ENCODE results near the gene ZBTB12. TPM values are rescaled to one million over a fixed set of nuclear protein-coding genes. Genes with fewer than 3 reads are reported as not detected.
"Not testable (repeated sequence)": the region's sequence is repeated elsewhere in the genome, so short reads cannot be mapped to it uniquely, and the experiment has no call there.

Gene ZBTB12
- polyA plus RNA-seq, 3 donors, result 0.11 TPM; not detected in 2

GRCh38 chr6:31864123-31864562, 37.7 kb downstream of the ZBTB12 start:
- 10% methylated on average over 8 of the region's 16 CpGs for WGBS (ENCODE audit: insufficient coverage)
- Histone ChIP-seq H3K36me3 (replicated peaks in 1 of 2; ENCODE audit: control insufficient read depth in 1 of 2, insufficient read depth in 2 of 2, low read length in 2 of 2) (peaks cover 18 to 24% of the 10 kb centered on the region in 2 donors), H3K4me1 (ENCODE audit: control insufficient read depth in 1 of 2, insufficient read depth in 2 of 2, low read length in 2 of 2) (peaks cover 22 to 28% of the 10 kb centered on the region in 2 donors), H3K4me3 (replicated peaks in 1 of 3; ENCODE audit: low read depth in 2 of 3, low read length in 3 of 3) (peak overlapping the region; percentile 69 to 85 (median 69)), H3K9ac (ENCODE audit: insufficient read depth, low read length, poor library complexity, severe bottlenecking) (peak overlapping the region; percentile 72), H3K27ac (ENCODE audit: low read depth in 1 of 2, low read length in 2 of 2) (peak overlapping the region in 1 of 2 donors; percentile 72), H2AFZ (ENCODE audit: insufficient read depth, low read depth, low read length, poor library complexity, severe bottlenecking) (peak overlapping the region; percentile 83), H3K79me2 (ENCODE audit: insufficient read depth, low read length) (peaks cover 16% of the 10 kb centered on the region), H3K4me2 (replicated peaks; ENCODE audit: extremely low read depth, low read length, poor library complexity, severe bottlenecking) (peak overlapping the region; percentile 84)
- not testable (repeated sequence) for H4K20me1 ChIP-seq (ENCODE audit: insufficient read depth, low read length); H3K9me3 Mint-ChIP-seq; H3K27me3 ChIP-seq (ENCODE audit: control insufficient read depth in 2 of 2, insufficient read depth in 2 of 2, low read length in 2 of 2); H3K9me3 ChIP-seq (replicated peaks in 1 of 2; ENCODE audit: control insufficient read depth in 1 of 2, insufficient read depth in 1 of 2, low read length in 2 of 2); H3K27me3 Mint-ChIP-seq (ENCODE audit: low read depth in 3 of 3); DNase-seq
- H3K4me1 Mint-ChIP-seq, result peaks cover 23% of the 10 kb centered on the region
- peak overlapping the region; percentile 94 to 97 for H3K4me3 Mint-ChIP-seq
- H3K27ac Mint-ChIP-seq, result peak overlapping the region in 6 of 7 donors; percentile 93 to 98 (median 96)
- peak; percentile 2 for TF ChIP-seq CTCF (IDR thresholded peaks at IDR 0.05)
- peaks cover 18 to 24% of the 10 kb centered on the region in 2 donors for H3K36me3 Mint-ChIP-seq
- intact Hi-C loops (cut with micrococcal nuclease), result loop anchor here (5.0 to 10.0 kb wide), 2 partner anchors 33 to 319 kb away; partner anchors contain the start of genes ATP6V1G2 (in 1 of the 2), DDX39B (in 1 of the 2), EHMT2 (in 1 of the 2) and NFKBIL1 (in 1 of the 2)

GRCh38 chr6:31862344-31863235, 39.3 kb downstream of the ZBTB12 start, which contains the start of gene NEU1:
Gene NEU1, minus strand, starts transcription at chr6:31862821. Its CDS starts 45 bp downstream, at chr6:31862776.
- Histone ChIP-seq H3K4me3 (replicated peaks in 1 of 3; ENCODE audit: low read depth in 2 of 3, low read length in 3 of 3) (peak within 1 kb of the TSS; percentile 69 to 97 (median 85)), H2AFZ (ENCODE audit: insufficient read depth, low read depth, low read length, poor library complexity, severe bottlenecking) (peak within 1 kb of the TSS; percentile 83), H3K36me3 (replicated peaks in 1 of 2; ENCODE audit: control insufficient read depth in 1 of 2, insufficient read depth in 2 of 2, low read length in 2 of 2) (peaks cover 30 to 37% of the 10 kb centered on the region in 2 donors), H3K9me3 (replicated peaks in 1 of 2; ENCODE audit: control insufficient read depth in 1 of 2, insufficient read depth in 1 of 2, low read length in 2 of 2) (no peaks in the 10 kb centered on the region), H3K27ac (ENCODE audit: low read depth in 1 of 2, low read length in 2 of 2) (peak within 1 kb of the TSS; percentile 72 to 89), H3K9ac (ENCODE audit: insufficient read depth, low read length, poor library complexity, severe bottlenecking) (peak within 1 kb of the TSS; percentile 83), H3K4me2 (replicated peaks; ENCODE audit: extremely low read depth, low read length, poor library complexity, severe bottlenecking) (peak within 1 kb of the TSS; percentile 84), H3K27me3 (ENCODE audit: control insufficient read depth in 2 of 2, insufficient read depth in 2 of 2, low read length in 2 of 2) (no peaks in the 10 kb centered on the region), H3K79me2 (ENCODE audit: insufficient read depth, low read length) (peaks cover 16% of the 10 kb centered on the region), H4K20me1 (ENCODE audit: insufficient read depth, low read length) (peaks cover 6% of the 10 kb centered on the region), H3K4me1 (ENCODE audit: control insufficient read depth in 1 of 2, insufficient read depth in 2 of 2, low read length in 2 of 2) (peaks cover 22 to 28% of the 10 kb centered on the region in 2 donors)
- peak within 1 kb of the TSS; percentile 93 to 98 (median 96) for H3K27ac Mint-ChIP-seq
- no peak for TF ChIP-seq CTCF (IDR thresholded peaks at IDR 0.05)
- peaks cover 23% of the 10 kb centered on the region for H3K4me1 Mint-ChIP-seq
- intact Hi-C loops (cut with micrococcal nuclease), result loop anchor here (2.0 to 10.0 kb wide), 3 partner anchors 26 to 318 kb away; partner anchors contain the start of genes ATP6V1G2 (in 1 of the 2), DDX39B (in 1 of the 2), EHMT2 (in 1 of the 2) and NFKBIL1 (in 1 of the 2)
- peak; percentile 100 for DNase-seq
- H3K9me3 Mint-ChIP-seq, result peaks cover 0 to 2% (median 0%) of the 10 kb centered on the region in 7 donors
- H3K36me3 Mint-ChIP-seq, result peaks cover 27 to 39% of the 10 kb centered on the region in 2 donors
- WGBS (ENCODE audit: insufficient coverage), result under 1% methylated on average over 55 of the region's 64 CpGs
- H3K27me3 Mint-ChIP-seq (ENCODE audit: low read depth in 3 of 3), result peaks cover 0 to 2% (median 2%) of the 10 kb centered on the region in 3 donors
- H3K4me3 Mint-ChIP-seq, result peak within 1 kb of the TSS; percentile 94 to 98

Measured in CD14-positive monocyte (primary cell).